GM18870 (cell line): ENCODE data around the gene PLPPR3.
"Not testable (repeated sequence)": the region's sequence is repeated elsewhere in the genome, so short reads cannot be mapped to it uniquely, and the experiment has no call there.

Experiments
- ATAC-seq: cut with Tn5 transposase; IDR thresholded peaks from one replicate; pipeline ENCODE4 v1.9.1; 2021; ENCODE audit warnings: moderate library complexity; ENCODE audit not compliant: unreplicated experiment

PLPPR3 gene

GRCh38 chr19:829129-829758, 7.5 kb upstream of the PLPPR3 start:
- no peak for ATAC-seq

GRCh38 chr19:827710-828321, 6.1 kb upstream of the PLPPR3 start, which contains the start of gene AZU1:
TSS of gene AZU1 (plus strand) at chr19:827837. CDS start at chr19:827847, 10 bp downstream.
- no peak for ATAC-seq

GRCh38 chr19:827314-827709, 5.6 kb upstream of the PLPPR3 start:
- ATAC-seq, result no peak

- no peak for ATAC-seq
These were observed 4.3 kb upstream of the PLPPR3 start for GRCh38 chr19:825897-826644.

GRCh38 chr19:824885-825284, 3.1 kb upstream of the PLPPR3 start:
- ATAC-seq, result no peak

- no peak for ATAC-seq
These were observed 1.9 kb upstream of the PLPPR3 start for GRCh38 chr19:823565-824121.

GRCh38 chr19:821231-821824, 427 bp downstream of the PLPPR3 start:
- ATAC-seq, result no peak

GRCh38 chr19:820212-820611, 1.5 kb downstream of the PLPPR3 start:
- not testable (repeated sequence) for ATAC-seq

GRCh38 chr19:816500-816857, 5.3 kb downstream of the PLPPR3 start:
- no peak for ATAC-seq

- no peak for ATAC-seq
These were observed 5.8 kb downstream of the PLPPR3 start for GRCh38 chr19:815775-816499.

- ATAC-seq, result no peak
These were observed 6.5 kb downstream of the PLPPR3 start for GRCh38 chr19:815079-815774.

- ATAC-seq, result no peak
These were observed 7.3 kb downstream of the PLPPR3 start for GRCh38 chr19:814152-815078.

GRCh38 chr19:813219-814151, 8.3 kb downstream of the PLPPR3 start:
- ATAC-seq, result no peak

GRCh38 chr19:812747-813218, 9.0 kb downstream of the PLPPR3 start:
- ATAC-seq, result no peak

GRCh38 chr19:812049-812746, 9.6 kb downstream of the PLPPR3 start:
- no peak for ATAC-seq

- ATAC-seq, result no peak
These were observed 10.2 kb downstream of the PLPPR3 start for GRCh38 chr19:811506-812048.

- ATAC-seq, result no peak
These were observed 10.8 kb downstream of the PLPPR3 start for GRCh38 chr19:810883-811489.
